ENCODE measurements around the gene KCNG2. TPM values are rescaled to one million over a fixed set of nuclear protein-coding genes. Genes with fewer than 3 reads are reported as not detected.

KCNG2 gene
- total RNA-seq, 2 donors from 2014 or later, result 1.5 TPM; not detected in 1

DNA sequence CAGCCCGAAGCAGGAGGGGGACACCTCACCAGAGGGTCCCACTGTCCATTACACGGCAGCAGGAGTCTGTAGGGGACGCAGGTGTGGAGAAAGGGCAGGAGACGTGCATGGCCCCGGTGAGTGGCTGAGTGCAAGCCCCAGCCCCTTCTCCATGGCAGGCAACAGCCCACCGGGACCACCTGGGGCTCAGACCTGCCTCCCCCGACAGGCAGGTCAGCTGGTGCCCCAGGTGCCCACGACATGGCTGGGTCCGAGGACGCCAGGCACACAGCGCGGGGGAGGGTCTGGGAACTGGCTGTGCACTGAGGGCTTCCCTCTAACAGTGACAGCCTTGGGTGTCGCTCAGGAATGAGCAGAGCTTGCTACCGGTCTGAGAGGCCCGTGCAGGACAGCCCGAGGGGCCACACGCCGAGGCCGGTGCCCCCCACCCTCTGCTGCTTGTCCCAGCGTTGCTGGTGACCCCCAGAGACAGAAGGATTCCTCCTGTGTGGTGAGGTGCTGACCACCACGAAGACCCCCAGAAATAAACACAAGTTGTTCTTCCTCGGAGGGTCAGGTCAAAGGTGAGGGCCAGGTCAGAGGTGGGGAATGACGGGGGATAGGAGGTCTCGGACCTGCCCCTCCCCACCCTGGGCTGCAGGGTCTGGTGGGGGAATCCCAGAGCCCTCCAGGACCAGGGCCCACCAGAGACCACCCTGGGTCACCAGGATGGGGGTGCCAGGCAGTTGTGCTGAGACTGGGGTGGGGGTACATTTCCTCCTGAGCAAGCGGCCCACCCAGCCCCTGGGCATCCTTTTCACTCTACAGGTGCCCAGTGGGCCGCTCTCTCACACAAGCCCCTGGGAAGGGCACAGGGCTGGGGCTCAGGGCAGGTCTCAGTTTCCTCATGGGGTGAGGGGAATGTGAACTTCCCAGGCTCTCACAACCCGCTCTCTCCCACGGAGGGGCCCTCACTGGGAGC is 103.2 kb downstream of the KCNG2 start:
- Histone ChIP-seq H3K27ac (no peak overlapping the region), H3K4me3 (no peak overlapping the region), H3K4me1 (ENCODE audit: control insufficient read depth in 1 of 2, low read depth in 2 of 2) (no peaks in the 10 kb centered on the region), H3K9me3 (peaks cover 28% of the 10 kb centered on the region), H3K36me3 (peaks cover 11% of the 10 kb centered on the region), H3K27me3 (replicated peaks; ENCODE audit: insufficient read depth) (no peaks in the 10 kb centered on the region)
- no peak for DNase-seq (ENCODE audit: low spot score)
- TF ChIP-seq, protein P1, sequence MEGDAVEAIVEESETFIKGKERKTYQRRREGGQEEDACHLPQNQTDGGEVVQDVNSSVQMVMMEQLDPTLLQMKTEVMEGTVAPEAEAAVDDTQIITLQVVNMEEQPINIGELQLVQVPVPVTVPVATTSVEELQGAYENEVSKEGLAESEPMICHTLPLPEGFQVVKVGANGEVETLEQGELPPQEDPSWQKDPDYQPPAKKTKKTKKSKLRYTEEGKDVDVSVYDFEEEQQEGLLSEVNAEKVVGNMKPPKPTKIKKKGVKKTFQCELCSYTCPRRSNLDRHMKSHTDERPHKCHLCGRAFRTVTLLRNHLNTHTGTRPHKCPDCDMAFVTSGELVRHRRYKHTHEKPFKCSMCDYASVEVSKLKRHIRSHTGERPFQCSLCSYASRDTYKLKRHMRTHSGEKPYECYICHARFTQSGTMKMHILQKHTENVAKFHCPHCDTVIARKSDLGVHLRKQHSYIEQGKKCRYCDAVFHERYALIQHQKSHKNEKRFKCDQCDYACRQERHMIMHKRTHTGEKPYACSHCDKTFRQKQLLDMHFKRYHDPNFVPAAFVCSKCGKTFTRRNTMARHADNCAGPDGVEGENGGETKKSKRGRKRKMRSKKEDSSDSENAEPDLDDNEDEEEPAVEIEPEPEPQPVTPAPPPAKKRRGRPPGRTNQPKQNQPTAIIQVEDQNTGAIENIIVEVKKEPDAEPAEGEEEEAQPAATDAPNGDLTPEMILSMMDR (IDR thresholded peaks at IDR 0.05), result no peak
- no peak for ATAC-seq (ENCODE audit: insufficient number of reproducible peaks, low FRiP score, low read depth)

- H3K9me3 ChIP-seq, result peaks cover 20% of the 10 kb centered on the region
Measured at GRCh38 chr18:79901665-79902064, 103.9 kb downstream of the KCNG2 start.

GRCh38 chr18:79902075-79902474 is 104.3 kb downstream of the KCNG2 start:
- no peak for ATAC-seq (ENCODE audit: insufficient number of reproducible peaks, low FRiP score, low read depth)
- Histone ChIP-seq H3K4me3 (no peak overlapping the region), H3K27me3 (replicated peaks; ENCODE audit: insufficient read depth) (no peaks in the 10 kb centered on the region), H3K9me3 (peaks cover 16% of the 10 kb centered on the region), H3K36me3 (peaks cover 11% of the 10 kb centered on the region), H3K4me1 (ENCODE audit: control insufficient read depth in 1 of 2, low read depth in 2 of 2) (no peaks in the 10 kb centered on the region), H3K27ac (no peak overlapping the region)
- TF ChIP-seq, protein P1 (IDR thresholded peaks at IDR 0.05), result no peak
- DNase-seq (ENCODE audit: low spot score), result no peak

More at GRCh38 chr18:79901665-79902064, 103.9 kb downstream of the KCNG2 start:
- Histone ChIP-seq H3K36me3 (peaks cover 11% of the 10 kb centered on the region), H3K4me3 (no peak overlapping the region), H3K4me1 (ENCODE audit: control insufficient read depth in 1 of 2, low read depth in 2 of 2) (no peaks in the 10 kb centered on the region), H3K27me3 (replicated peaks; ENCODE audit: insufficient read depth) (no peaks in the 10 kb centered on the region), H3K27ac (no peak overlapping the region)
- DNase-seq (ENCODE audit: low spot score) (no peak), ATAC-seq (ENCODE audit: insufficient number of reproducible peaks, low FRiP score, low read depth) (no peak)
- TF ChIP-seq, protein P1 (IDR thresholded peaks at IDR 0.05), result no peak

DNA sequence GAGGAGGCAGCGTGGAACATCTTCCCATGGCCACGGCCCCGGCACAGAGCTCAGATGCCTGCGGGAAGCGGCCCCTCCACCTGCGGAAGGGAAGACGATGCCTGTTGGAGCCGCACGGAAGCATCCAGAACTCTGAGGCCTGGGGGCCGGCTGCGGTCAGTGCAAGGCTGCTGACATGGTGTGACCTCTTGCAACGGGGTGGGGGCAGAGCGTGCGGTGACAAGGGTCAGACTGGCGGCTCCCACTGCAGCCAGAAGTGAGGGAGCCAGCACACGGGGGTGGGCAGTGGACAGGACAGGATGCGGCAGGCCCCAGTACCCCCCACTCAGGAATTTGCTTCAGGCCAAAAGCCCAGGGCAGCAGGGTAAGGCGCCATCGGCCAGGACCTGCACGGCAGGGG is 104.9 kb downstream of the KCNG2 start:
- TF ChIP-seq, protein P1 (IDR thresholded peaks at IDR 0.05), result no peak
- Histone ChIP-seq H3K4me3 (no peak overlapping the region), H3K36me3 (peaks cover 11% of the 10 kb centered on the region), H3K9me3 (peaks cover 10% of the 10 kb centered on the region), H3K27me3 (replicated peaks; ENCODE audit: insufficient read depth) (no peaks in the 10 kb centered on the region), H3K27ac (no peak overlapping the region), H3K4me1 (ENCODE audit: control insufficient read depth in 1 of 2, low read depth in 2 of 2) (no peaks in the 10 kb centered on the region)
- ATAC-seq (ENCODE audit: insufficient number of reproducible peaks, low FRiP score, low read depth) (no peak), DNase-seq (ENCODE audit: low spot score) (no peak)

DNA sequence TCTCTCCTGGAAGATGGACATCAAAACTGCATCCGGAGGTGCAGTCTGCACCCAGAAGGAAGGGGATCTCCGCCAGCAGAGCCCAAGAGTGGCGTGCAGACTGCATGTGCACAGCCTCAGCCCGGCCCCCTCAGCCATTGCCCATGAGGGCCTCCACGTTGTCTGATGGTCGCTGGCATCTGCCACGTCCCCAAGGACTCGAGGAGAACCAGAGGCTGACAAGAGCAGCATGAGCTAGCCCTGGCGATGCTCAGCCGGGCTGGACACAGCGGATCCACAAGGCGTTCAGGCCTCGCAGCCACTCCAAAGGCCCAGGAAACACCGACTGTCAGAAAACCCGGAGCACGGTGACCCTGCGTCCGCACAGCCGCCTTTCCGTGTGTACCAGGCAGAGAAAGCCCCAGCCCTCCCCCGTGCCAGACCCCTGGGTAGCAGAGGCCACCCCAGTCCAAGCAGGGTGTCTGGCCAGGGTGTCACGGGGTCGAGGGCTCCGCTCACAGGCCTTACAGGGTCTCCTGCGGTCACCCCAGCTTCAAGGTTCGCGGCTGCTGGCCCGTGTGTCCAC is 105.4 kb downstream of the KCNG2 start:
- Histone ChIP-seq H3K4me1 (ENCODE audit: control insufficient read depth in 1 of 2, low read depth in 2 of 2) (no peaks in the 10 kb centered on the region), H3K27me3 (replicated peaks; ENCODE audit: insufficient read depth) (no peaks in the 10 kb centered on the region), H3K27ac (no peak overlapping the region), H3K36me3 (peaks cover 11% of the 10 kb centered on the region), H3K9me3 (peaks cover 9% of the 10 kb centered on the region), H3K4me3 (no peak overlapping the region)
- ATAC-seq (ENCODE audit: insufficient number of reproducible peaks, low FRiP score, low read depth) (no peak), DNase-seq (ENCODE audit: low spot score) (no peak)
- TF ChIP-seq, protein P1 (IDR thresholded peaks at IDR 0.05), result no peak

All from thoracic aorta (tissue), 2 donors.